Activated T-helper 17 cell treated with anti-CD3 and anti-CD28 coated beads, Interleukin-2, amount 50 U/mL, for 72 hours (primary cell): ENCODE results near the gene POMGNT2. TPM values are rescaled to one million over a fixed set of nuclear protein-coding genes. Genes with fewer than 3 reads are reported as not detected.

Source experiments
- ATAC-seq: fragments of 150-1000 bp; cut with Tn5 transposase; replicated peaks from 2 replicates; pipeline ENCODE4 v1.10.0; 2021; ENCODE audit warnings: mild to moderate bottlenecking, moderate library complexity
- H3K27ac Mint-ChIP-seq: one replicate; pipeline ENCODE4 v1.8.0; 2022; ENCODE audit warnings: mixed read lengths
- H3K27me3 Mint-ChIP-seq: one replicate; pipeline ENCODE4 v1.8.0; 2022; ENCODE audit warnings: mixed read lengths
- H3K36me3 Mint-ChIP-seq: one replicate; pipeline ENCODE4 v1.8.0; 2022; ENCODE audit warnings: low read depth, mild to moderate bottlenecking, mixed read lengths
- H3K4me1 Mint-ChIP-seq: one replicate; pipeline ENCODE4 v1.8.0; 2022; ENCODE audit warnings: mixed read lengths
- H3K4me3 Mint-ChIP-seq: one replicate; pipeline ENCODE4 v1.8.0; 2022; ENCODE audit warnings: mild to moderate bottlenecking, mixed read lengths
- H3K9me3 Mint-ChIP-seq: one replicate; pipeline ENCODE4 v1.8.0; 2022; ENCODE audit warnings: mixed read lengths
- total RNA-seq, 2 donors: library from RNA; stranded (reverse); gene quantifications; one replicate each; pipeline ENCODE4 v1.2.3, GENCODE V29; 2022

Gene POMGNT2
- total RNA-seq, 2 donors from 2014 or later: 3.7 to 4.5 TPM

DNA sequence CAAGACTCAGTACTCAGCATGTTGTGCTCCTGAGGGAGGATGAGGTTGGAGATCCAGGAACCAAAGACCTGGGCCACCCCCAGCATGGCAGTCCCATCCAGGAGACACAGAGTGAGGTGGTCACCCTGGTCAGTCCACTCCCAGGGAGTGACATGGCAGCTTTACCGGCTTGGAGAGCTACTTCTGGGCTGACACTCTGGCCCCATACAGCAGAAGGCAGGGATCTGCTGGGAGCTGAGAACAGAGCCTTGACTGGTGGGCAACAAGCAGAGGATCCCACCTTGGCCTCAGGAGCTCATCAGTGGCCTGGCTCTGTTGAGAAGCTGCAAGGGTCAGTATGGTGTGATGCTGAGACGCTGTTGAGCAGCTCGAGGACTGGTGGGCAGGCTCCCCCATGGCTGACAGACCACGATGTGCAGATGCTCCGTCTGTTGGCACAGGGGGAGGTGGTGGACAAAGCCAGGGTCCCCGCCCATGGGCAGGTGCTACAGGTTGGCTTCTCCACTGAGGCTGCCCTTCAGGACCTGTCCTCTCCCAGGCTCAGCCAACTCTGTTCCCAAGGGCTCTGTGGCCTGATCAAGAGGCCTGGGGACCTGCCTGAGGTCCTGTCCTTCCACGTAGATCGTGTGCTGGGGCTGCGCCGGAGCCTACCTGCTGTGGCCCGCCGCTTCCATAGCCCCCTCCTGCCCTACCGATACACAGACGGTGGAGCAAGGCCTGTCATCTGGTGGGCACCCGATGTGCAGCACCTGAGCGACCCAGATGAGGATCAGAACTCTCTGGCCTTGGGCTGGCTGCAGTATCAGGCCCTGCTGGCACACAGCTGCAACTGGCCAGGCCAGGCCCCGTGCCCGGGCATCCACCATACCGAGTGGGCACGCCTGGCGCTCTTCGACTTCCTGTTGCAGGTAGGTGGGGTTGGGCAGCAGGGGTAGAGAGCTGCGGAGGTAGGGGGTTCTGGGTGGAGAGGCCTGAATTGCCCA lies 72.9 kb downstream of the POMGNT2 start:
- Mint-ChIP-seq H3K36me3 (no peaks in the 10 kb centered on the region), H3K27ac (no peak overlapping the region), H3K9me3 (no peaks in the 10 kb centered on the region), H3K4me3 (no peak overlapping the region), H3K4me1 (peaks cover under 1% of the 10 kb centered on the region), H3K27me3 (no peaks in the 10 kb centered on the region)
- no peak for ATAC-seq

DNA sequence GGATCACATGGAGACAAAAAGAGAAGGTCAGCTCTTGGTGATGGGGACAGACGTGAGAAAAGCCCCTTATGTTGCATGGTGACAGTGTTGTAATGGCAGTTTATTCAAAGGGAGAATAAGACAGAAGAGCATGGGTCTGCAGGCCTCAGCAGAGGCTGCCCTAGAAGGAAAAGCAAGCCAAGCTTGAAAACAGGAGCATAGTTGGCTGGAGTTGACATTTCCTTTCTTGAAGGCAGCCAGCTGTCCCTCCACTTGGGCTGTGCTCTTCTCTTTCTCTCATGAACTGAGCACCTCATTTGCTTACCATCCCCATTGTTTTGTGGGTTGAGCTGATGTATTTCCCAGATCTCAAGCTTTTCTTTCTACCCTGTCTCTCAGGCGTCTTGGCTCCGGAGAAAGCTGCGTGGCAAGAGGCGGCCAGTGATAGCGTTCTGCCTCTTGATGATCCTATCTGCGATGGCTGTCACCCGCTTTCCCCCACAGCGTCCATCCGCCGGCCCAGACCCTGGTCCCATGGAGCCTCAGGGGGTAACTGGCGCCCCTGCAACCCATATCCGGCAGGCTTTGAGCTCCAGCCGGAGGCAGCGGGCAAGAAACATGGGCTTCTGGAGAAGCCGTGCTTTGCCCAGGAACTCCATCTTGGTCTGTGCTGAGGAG lies 73.9 kb downstream of the POMGNT2 start:
- Mint-ChIP-seq H3K36me3 (no peaks in the 10 kb centered on the region), H3K27ac (no peak overlapping the region), H3K4me3 (no peak overlapping the region), H3K4me1 (no peaks in the 10 kb centered on the region), H3K9me3 (no peaks in the 10 kb centered on the region), H3K27me3 (no peaks in the 10 kb centered on the region)
- ATAC-seq: no peak

DNA sequence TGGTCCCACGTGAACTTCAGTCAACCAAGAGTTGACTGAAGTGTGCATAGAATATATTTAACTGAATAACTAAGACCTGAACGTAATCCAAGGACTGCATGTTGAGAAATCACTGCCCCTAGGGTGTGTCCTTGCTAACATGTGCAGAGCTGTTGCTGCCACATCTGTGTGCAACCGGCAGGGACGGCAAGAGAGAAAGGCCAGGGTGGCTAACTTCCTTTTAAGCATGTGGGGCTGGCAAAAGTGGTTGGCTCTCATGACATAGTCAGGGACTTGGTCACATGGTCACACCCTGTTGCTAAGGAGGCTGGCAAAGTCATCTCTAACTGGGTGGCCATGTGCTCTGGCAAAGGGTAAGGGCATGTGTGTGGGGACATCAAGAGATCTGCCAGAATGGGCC lies 74.4 kb downstream of the POMGNT2 start:
- Mint-ChIP-seq H3K9me3 (no peaks in the 10 kb centered on the region), H3K27me3 (no peaks in the 10 kb centered on the region), H3K36me3 (no peaks in the 10 kb centered on the region), H3K4me3 (no peak overlapping the region), H3K27ac (no peak overlapping the region), H3K4me1 (no peaks in the 10 kb centered on the region)
- no peak for ATAC-seq

DNA sequence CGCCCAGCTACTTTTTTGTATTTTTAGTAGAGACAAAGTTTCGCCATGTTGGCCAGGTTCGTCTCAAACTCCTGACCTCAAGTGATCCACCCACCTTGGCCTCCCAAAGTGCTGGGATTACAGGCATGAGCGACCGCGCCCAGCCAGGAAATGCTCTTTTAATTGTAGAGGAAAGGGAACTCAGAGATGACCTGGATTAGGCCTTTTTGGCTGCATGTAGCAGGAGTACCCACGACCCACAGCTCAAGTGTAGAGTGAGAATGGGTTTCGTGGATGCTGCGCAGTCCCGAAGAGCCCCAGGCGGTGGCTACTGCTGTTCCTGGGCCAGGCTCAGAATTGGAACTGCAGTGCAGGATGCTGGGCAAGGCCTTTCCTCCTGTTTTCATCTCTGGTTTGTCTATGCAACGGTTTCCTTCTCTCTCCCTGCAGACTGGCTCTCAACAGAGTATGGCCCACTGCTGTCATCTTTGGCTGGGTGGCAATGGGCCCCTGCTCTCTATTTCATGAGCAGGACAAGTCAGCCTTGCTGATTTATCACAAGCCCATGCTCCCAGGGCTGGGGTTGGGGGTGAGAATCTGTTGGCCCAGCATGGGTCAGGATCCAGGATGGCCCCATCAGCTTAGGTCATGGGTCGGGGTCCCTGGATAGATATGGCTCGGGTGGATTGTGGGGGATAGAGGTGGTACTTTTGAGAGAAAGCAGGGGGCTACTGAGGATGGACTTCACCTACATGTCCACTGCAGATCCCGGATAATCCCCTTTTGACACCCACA lies 75.5 kb downstream of the POMGNT2 start:
- no peaks in the 10 kb centered on the region for H3K27me3 Mint-ChIP-seq
- no peaks in the 10 kb centered on the region for H3K9me3 Mint-ChIP-seq
- no peak for ATAC-seq

More for the DNA sequence above, 75.5 kb downstream of the POMGNT2 start:
- Mint-ChIP-seq H3K4me1 (peaks cover 3% of the 10 kb centered on the region), H3K27ac (no peak overlapping the region), H3K4me3 (no peak overlapping the region), H3K36me3 (no peaks in the 10 kb centered on the region)

Other genes starting within 250 kb of the POMGNT2 start
- gene CYP8B1, start 230.2 kb downstream of the POMGNT2 start, total RNA-seq: not detected
- under 1 TPM; 0.06 to 0.24 TPM for gene ZNF662, start 199.9 kb downstream of the POMGNT2 start, total RNA-seq
- not detected for gene GASK1A, start 126.8 kb downstream of the POMGNT2 start, total RNA-seq
- gene SNRK, start 180.5 kb upstream of the POMGNT2 start, total RNA-seq: 10 to 100 TPM; 25.7 to 25.8 TPM